ENCODE results near the gene PRODH. TPM values are rescaled to one million over a fixed set of nuclear protein-coding genes. Genes with fewer than 3 reads are reported as not detected.
"Not testable (repeated sequence)": the region's sequence is repeated elsewhere in the genome, so short reads cannot be mapped to it uniquely, and the experiment has no call there.

PRODH gene
- total RNA-seq, 1 donor from 2014 or later: 1.8 TPM

- Mint-ChIP-seq H3K4me1 (ENCODE audit: unreplicated experiment) (no peaks in the 10 kb centered on the region), H3K27ac (ENCODE audit: unreplicated experiment) (no peak overlapping the region), H3K27me3 (ENCODE audit: unreplicated experiment) (peaks cover 6% of the 10 kb centered on the region), H3K36me3 (ENCODE audit: low read depth, unreplicated experiment) (no peaks in the 10 kb centered on the region), H3K4me3 (ENCODE audit: unreplicated experiment) (no peak overlapping the region), H3K9me3 (ENCODE audit: unreplicated experiment) (no peaks in the 10 kb centered on the region)
- no peak for TF ChIP-seq CTCF (IDR thresholded peaks at IDR 0.05; ENCODE audit: unreplicated experiment)
- DNase-seq (ENCODE audit: low spot score): no peak
Observed at GRCh38 chr22:18966748-18967147, 30.7 kb upstream of the PRODH start.

- no peak for DNase-seq (ENCODE audit: low spot score)
- Mint-ChIP-seq H3K4me1 (ENCODE audit: unreplicated experiment) (no peaks in the 10 kb centered on the region), H3K27me3 (ENCODE audit: unreplicated experiment) (peaks cover 6% of the 10 kb centered on the region), H3K27ac (ENCODE audit: unreplicated experiment) (no peak overlapping the region), H3K4me3 (ENCODE audit: unreplicated experiment) (no peak overlapping the region), H3K36me3 (ENCODE audit: low read depth, unreplicated experiment) (no peaks in the 10 kb centered on the region), H3K9me3 (ENCODE audit: unreplicated experiment) (no peaks in the 10 kb centered on the region)
- no peak for TF ChIP-seq CTCF (IDR thresholded peaks at IDR 0.05; ENCODE audit: unreplicated experiment)
Observed at GRCh38 chr22:18965526-18966421, 29.7 kb upstream of the PRODH start.

- H3K4me1 Mint-ChIP-seq (ENCODE audit: unreplicated experiment); DNase-seq (ENCODE audit: low spot score); H3K27me3 Mint-ChIP-seq (ENCODE audit: unreplicated experiment); H3K36me3 Mint-ChIP-seq (ENCODE audit: low read depth, unreplicated experiment); H3K9me3 Mint-ChIP-seq (ENCODE audit: unreplicated experiment); H3K4me3 Mint-ChIP-seq (ENCODE audit: unreplicated experiment); H3K27ac Mint-ChIP-seq (ENCODE audit: unreplicated experiment): not testable (repeated sequence)
Observed at GRCh38 chr22:18964501-18965265, 28.6 kb upstream of the PRODH start.

GRCh38 chr22:18964051-18964450 is 28.0 kb upstream of the PRODH start:
- H3K27ac Mint-ChIP-seq (ENCODE audit: unreplicated experiment); DNase-seq (ENCODE audit: low spot score); H3K36me3 Mint-ChIP-seq (ENCODE audit: low read depth, unreplicated experiment); H3K4me3 Mint-ChIP-seq (ENCODE audit: unreplicated experiment); H3K27me3 Mint-ChIP-seq (ENCODE audit: unreplicated experiment); H3K4me1 Mint-ChIP-seq (ENCODE audit: unreplicated experiment); H3K9me3 Mint-ChIP-seq (ENCODE audit: unreplicated experiment): not testable (repeated sequence)

- Mint-ChIP-seq H3K4me1 (ENCODE audit: unreplicated experiment) (no peaks in the 10 kb centered on the region), H3K27ac (ENCODE audit: unreplicated experiment) (no peak overlapping the region), H3K36me3 (ENCODE audit: low read depth, unreplicated experiment) (no peaks in the 10 kb centered on the region), H3K9me3 (ENCODE audit: unreplicated experiment) (no peaks in the 10 kb centered on the region), H3K27me3 (ENCODE audit: unreplicated experiment) (peaks cover 9% of the 10 kb centered on the region), H3K4me3 (ENCODE audit: unreplicated experiment) (no peak overlapping the region)
- TF ChIP-seq CTCF (IDR thresholded peaks at IDR 0.05; ENCODE audit: unreplicated experiment): no peak
- no peak for DNase-seq (ENCODE audit: low spot score)
Observed at GRCh38 chr22:18962308-18962635, 26.2 kb upstream of the PRODH start.

- DNase-seq (ENCODE audit: low spot score); H3K9me3 Mint-ChIP-seq (ENCODE audit: unreplicated experiment); H3K36me3 Mint-ChIP-seq (ENCODE audit: low read depth, unreplicated experiment); H3K27me3 Mint-ChIP-seq (ENCODE audit: unreplicated experiment); H3K27ac Mint-ChIP-seq (ENCODE audit: unreplicated experiment); H3K4me3 Mint-ChIP-seq (ENCODE audit: unreplicated experiment); H3K4me1 Mint-ChIP-seq (ENCODE audit: unreplicated experiment): not testable (repeated sequence)
Observed at GRCh38 chr22:18961632-18962307, 25.7 kb upstream of the PRODH start.

GRCh38 chr22:18961201-18961600 is 25.1 kb upstream of the PRODH start:
- H3K4me1 Mint-ChIP-seq (ENCODE audit: unreplicated experiment); H3K27ac Mint-ChIP-seq (ENCODE audit: unreplicated experiment); H3K36me3 Mint-ChIP-seq (ENCODE audit: low read depth, unreplicated experiment); H3K27me3 Mint-ChIP-seq (ENCODE audit: unreplicated experiment); H3K9me3 Mint-ChIP-seq (ENCODE audit: unreplicated experiment); H3K4me3 Mint-ChIP-seq (ENCODE audit: unreplicated experiment): not testable (repeated sequence)
- DNase-seq (ENCODE audit: low spot score): peak; percentile 1

GRCh38 chr22:18960166-18960820 is 24.2 kb upstream of the PRODH start:
- H3K27me3 Mint-ChIP-seq (ENCODE audit: unreplicated experiment); H3K4me1 Mint-ChIP-seq (ENCODE audit: unreplicated experiment); H3K27ac Mint-ChIP-seq (ENCODE audit: unreplicated experiment); H3K4me3 Mint-ChIP-seq (ENCODE audit: unreplicated experiment); H3K9me3 Mint-ChIP-seq (ENCODE audit: unreplicated experiment); H3K36me3 Mint-ChIP-seq (ENCODE audit: low read depth, unreplicated experiment): not testable (repeated sequence)
- peak; percentile 2 for DNase-seq (ENCODE audit: low spot score)

Data from endothelial cell (in vitro differentiated cells).